Measurements from ENCODE around the gene GYS1. TPM values are rescaled to one million over a fixed set of nuclear protein-coding genes. Genes with fewer than 3 reads are reported as not detected.

GYS1 gene
- polyA plus RNA-seq, 1 donor from 2014 or later = 12.9 TPM

DNA sequence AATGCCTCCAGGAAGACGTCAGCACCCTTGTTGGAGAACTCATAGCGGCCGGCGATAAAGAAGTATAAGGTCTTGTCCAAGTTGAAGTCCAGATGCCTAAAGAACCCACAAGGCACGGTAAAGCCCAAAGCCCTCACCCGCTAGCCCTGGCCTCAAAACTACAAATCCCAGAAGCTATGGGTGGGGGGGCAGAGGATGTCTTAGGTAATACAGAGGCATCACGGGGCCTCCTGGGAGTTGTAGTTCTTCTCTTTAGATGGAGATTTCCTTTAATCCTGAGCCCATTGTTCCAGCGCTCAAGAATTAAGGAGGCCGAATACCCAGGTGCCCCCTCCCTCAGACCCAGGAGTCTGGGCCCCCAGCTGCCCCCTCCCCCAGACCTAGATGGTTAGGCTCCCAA is 10.8 kb downstream of the GYS1 start:
- Histone ChIP-seq H2AFZ (ENCODE audit: low read depth, low read length) (no peak overlapping the region), H3K79me2 (replicated peaks; ENCODE audit: insufficient read depth, low read length) (no peaks in the 10 kb centered on the region), H3K4me2 (ENCODE audit: low read length) (no peak overlapping the region), H4K20me1 (ENCODE audit: insufficient read depth) (no peaks in the 10 kb centered on the region), H3K27ac (ENCODE audit: low read length) (no peak overlapping the region), H3K9me3 (ENCODE audit: low read length) (no peaks in the 10 kb centered on the region), H3F3A (ENCODE audit: insufficient read depth, low read length, poor library complexity, severe bottlenecking) (no peaks in the 10 kb centered on the region), H3K36me3 (ENCODE audit: insufficient read depth, low read length) (no peaks in the 10 kb centered on the region), H3K27me3 (ENCODE audit: insufficient read depth, low read depth, low read length) (no peaks in the 10 kb centered on the region), H3K4me3 (ENCODE audit: low read length) (no peak overlapping the region), H3K9ac (ENCODE audit: low read length) (no peak overlapping the region), H3K9me2 (ENCODE audit: insufficient read depth, low read length) (no peaks in the 10 kb centered on the region)
- TF ChIP-seq, protein P1, sequence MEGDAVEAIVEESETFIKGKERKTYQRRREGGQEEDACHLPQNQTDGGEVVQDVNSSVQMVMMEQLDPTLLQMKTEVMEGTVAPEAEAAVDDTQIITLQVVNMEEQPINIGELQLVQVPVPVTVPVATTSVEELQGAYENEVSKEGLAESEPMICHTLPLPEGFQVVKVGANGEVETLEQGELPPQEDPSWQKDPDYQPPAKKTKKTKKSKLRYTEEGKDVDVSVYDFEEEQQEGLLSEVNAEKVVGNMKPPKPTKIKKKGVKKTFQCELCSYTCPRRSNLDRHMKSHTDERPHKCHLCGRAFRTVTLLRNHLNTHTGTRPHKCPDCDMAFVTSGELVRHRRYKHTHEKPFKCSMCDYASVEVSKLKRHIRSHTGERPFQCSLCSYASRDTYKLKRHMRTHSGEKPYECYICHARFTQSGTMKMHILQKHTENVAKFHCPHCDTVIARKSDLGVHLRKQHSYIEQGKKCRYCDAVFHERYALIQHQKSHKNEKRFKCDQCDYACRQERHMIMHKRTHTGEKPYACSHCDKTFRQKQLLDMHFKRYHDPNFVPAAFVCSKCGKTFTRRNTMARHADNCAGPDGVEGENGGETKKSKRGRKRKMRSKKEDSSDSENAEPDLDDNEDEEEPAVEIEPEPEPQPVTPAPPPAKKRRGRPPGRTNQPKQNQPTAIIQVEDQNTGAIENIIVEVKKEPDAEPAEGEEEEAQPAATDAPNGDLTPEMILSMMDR (IDR thresholded peaks at IDR 0.05; ENCODE audit: poor library complexity, severe bottlenecking) = no peak
- TF ChIP-seq MXI1 (conservative IDR thresholded peaks at IDR 0.05; ENCODE audit: poor library complexity, severe bottlenecking) (no peak), SMC3 (conservative IDR thresholded peaks at IDR 0.05; ENCODE audit: poor library complexity) (no peak), TAF1 (IDR thresholded peaks at IDR 0.05; ENCODE audit: low read depth) (no peak), EP300 (conservative IDR thresholded peaks at IDR 0.05; ENCODE audit: poor library complexity, severe bottlenecking) (no peak), RAD21 (conservative IDR thresholded peaks at IDR 0.05) (no peak), EZH2 (IDR thresholded peaks at IDR 0.05; ENCODE audit: borderline replicate concordance, insufficient read depth, low read length, poor library complexity, severe bottlenecking) (no peak), POLR2AphosphoS5 (IDR thresholded peaks at IDR 0.05) (no peak)
- TF ChIP-seq, protein P2, sequence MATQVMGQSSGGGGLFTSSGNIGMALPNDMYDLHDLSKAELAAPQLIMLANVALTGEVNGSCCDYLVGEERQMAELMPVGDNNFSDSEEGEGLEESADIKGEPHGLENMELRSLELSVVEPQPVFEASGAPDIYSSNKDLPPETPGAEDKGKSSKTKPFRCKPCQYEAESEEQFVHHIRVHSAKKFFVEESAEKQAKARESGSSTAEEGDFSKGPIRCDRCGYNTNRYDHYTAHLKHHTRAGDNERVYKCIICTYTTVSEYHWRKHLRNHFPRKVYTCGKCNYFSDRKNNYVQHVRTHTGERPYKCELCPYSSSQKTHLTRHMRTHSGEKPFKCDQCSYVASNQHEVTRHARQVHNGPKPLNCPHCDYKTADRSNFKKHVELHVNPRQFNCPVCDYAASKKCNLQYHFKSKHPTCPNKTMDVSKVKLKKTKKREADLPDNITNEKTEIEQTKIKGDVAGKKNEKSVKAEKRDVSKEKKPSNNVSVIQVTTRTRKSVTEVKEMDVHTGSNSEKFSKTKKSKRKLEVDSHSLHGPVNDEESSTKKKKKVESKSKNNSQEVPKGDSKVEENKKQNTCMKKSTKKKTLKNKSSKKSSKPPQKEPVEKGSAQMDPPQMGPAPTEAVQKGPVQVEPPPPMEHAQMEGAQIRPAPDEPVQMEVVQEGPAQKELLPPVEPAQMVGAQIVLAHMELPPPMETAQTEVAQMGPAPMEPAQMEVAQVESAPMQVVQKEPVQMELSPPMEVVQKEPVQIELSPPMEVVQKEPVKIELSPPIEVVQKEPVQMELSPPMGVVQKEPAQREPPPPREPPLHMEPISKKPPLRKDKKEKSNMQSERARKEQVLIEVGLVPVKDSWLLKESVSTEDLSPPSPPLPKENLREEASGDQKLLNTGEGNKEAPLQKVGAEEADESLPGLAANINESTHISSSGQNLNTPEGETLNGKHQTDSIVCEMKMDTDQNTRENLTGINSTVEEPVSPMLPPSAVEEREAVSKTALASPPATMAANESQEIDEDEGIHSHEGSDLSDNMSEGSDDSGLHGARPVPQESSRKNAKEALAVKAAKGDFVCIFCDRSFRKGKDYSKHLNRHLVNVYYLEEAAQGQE (IDR thresholded peaks at IDR 0.05; ENCODE audit: borderline replicate concordance) = no peak

DNA sequence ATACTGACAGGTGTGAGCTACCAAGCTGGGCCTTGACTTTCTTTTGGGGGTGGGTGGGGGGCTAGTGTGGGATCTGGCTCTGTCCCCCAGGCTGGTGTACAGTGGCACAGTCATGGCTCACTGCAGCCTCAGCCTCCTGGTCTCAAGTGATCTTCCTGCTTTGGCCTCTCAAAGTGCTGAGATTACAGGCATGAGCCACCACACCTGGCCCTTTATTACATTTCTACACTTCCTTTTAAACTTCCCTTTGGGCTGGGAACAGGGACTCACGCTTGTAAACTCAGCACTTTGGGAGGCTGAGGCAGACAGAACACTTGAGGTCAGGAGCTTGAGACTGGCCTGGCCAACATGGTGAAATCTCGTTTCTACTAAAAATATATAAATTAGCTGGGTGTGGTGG is 16.0 kb downstream of the GYS1 start:
- TF ChIP-seq, protein P1 (IDR thresholded peaks at IDR 0.05; ENCODE audit: poor library complexity, severe bottlenecking) = no peak
- TF ChIP-seq, protein P2 (IDR thresholded peaks at IDR 0.05; ENCODE audit: borderline replicate concordance) = no peak
- TF ChIP-seq EZH2 (IDR thresholded peaks at IDR 0.05; ENCODE audit: borderline replicate concordance, insufficient read depth, low read length, poor library complexity, severe bottlenecking) (no peak), EP300 (conservative IDR thresholded peaks at IDR 0.05; ENCODE audit: poor library complexity, severe bottlenecking) (no peak), RAD21 (conservative IDR thresholded peaks at IDR 0.05) (no peak), POLR2AphosphoS5 (IDR thresholded peaks at IDR 0.05) (no peak), MXI1 (conservative IDR thresholded peaks at IDR 0.05; ENCODE audit: poor library complexity, severe bottlenecking) (no peak), SMC3 (conservative IDR thresholded peaks at IDR 0.05; ENCODE audit: poor library complexity) (no peak), TAF1 (IDR thresholded peaks at IDR 0.05; ENCODE audit: low read depth) (no peak)
- Histone ChIP-seq H4K20me1 (ENCODE audit: insufficient read depth) (no peaks in the 10 kb centered on the region), H2AFZ (ENCODE audit: low read depth, low read length) (no peak overlapping the region), H3K9me2 (ENCODE audit: insufficient read depth, low read length) (no peaks in the 10 kb centered on the region), H3K27me3 (ENCODE audit: insufficient read depth, low read depth, low read length) (no peaks in the 10 kb centered on the region), H3K27ac (ENCODE audit: low read length) (no peak overlapping the region), H3K79me2 (replicated peaks; ENCODE audit: insufficient read depth, low read length) (no peaks in the 10 kb centered on the region), H3F3A (ENCODE audit: insufficient read depth, low read length, poor library complexity, severe bottlenecking) (no peaks in the 10 kb centered on the region), H3K9me3 (ENCODE audit: low read length) (no peaks in the 10 kb centered on the region), H3K36me3 (ENCODE audit: insufficient read depth, low read length) (no peaks in the 10 kb centered on the region), H3K9ac (ENCODE audit: low read length) (no peak overlapping the region), H3K4me2 (ENCODE audit: low read length) (no peak overlapping the region), H3K4me3 (ENCODE audit: low read length) (no peak overlapping the region)
